Tibial artery (tissue), 4 donors: ENCODE data around the gene HDAC4.

ENCODE experiments used
- DNase-seq, 2 donors: peaks; one replicate each; pipeline ENCODE4 v3.0.0-alpha.2; 2019
- H3K27ac ChIP-seq, 2 donors: fragments of 200-600 bp; sonication (generic) in 1 of 2; 1 replicate in 1 of 2; 2 replicates in 1 of 2; pipeline ENCODE4 v1.5.1; 2018 to 2019; ENCODE audit warnings: mild to moderate bottlenecking in 1 of 2
- H3K27me3 ChIP-seq, 2 donors: fragments of 200-600 bp; sonication (generic) in 1 of 2; one replicate each; pipeline versions ENCODE4 v1.5.1 to v1.6.0; 2016 to 2019
- H3K36me3 ChIP-seq, 3 donors: fragments of 200-600 bp; sonication (generic) in 2 of 3; one replicate each; pipeline ENCODE4 v1.5.1; 2016 to 2019; ENCODE audit warnings: mild to moderate bottlenecking in 2 of 3
- H3K4me1 ChIP-seq, 4 donors: fragments of 200-600 bp; sonication (generic) in 2 of 4; 1 replicate in 3 of 4; 2 replicates in 1 of 4; pipeline ENCODE4 v1.5.1; 2016 to 2019
- H3K4me3 ChIP-seq, 2 donors: fragments of 200-600 bp; sonication (generic) in 1 of 2; 1 replicate in 1 of 2; 2 replicates in 1 of 2; pipeline ENCODE4 v1.5.1; 2018 to 2019; ENCODE audit warnings: mild to moderate bottlenecking in 2 of 2
- H3K9me3 ChIP-seq, 3 donors: fragments of 200-600 bp; sonication (generic) in 1 of 3; one replicate each; pipeline ENCODE4 v1.5.1; 2016 to 2019
- intact Hi-C: fragments of 100-400 bp; cut with DNase I; formaldehyde crosslinking; loops from one replicate; pipeline ENCODE4 v1.15.0; 2023; ENCODE audit warnings: low total_unique reads
- TF ChIP-seq, protein P1 (sequence below), 2 experiments: fragments of 200-600 bp in 1 of 2; fragments of 450-650 bp in 1 of 2; IDR thresholded peaks; one replicate each; pipeline ENCODE4 v1.5.1; 2017 to 2019; ENCODE audit warnings: antibody characterized with exemption in 2 of 2, mild to moderate bottlenecking in 1 of 2, moderate library complexity in 1 of 2

HDAC4 gene

DNA sequence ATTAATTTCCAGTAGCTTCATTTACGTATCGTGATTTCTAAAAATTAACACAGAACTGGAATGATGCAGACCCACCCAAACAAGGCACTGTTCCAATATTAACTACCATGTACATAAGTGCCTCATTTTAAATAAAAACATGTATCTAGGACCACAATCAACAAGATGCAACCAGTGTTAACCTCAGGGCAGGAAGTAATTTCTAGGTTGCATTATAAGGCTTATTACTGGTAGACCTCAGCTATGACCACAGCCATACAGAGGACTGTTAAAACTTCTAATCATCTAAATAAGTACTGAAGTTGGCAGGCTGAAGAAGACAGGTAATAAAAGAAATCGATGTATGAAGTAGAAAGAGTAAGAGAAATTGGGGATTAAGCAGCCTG lies 262.9 kb downstream of the HDAC4 start:
- no peaks in the 10 kb centered on the region for H3K9me3 ChIP-seq
- intact Hi-C loops: no loop called here
- H3K27ac ChIP-seq: no peak overlapping the region
- H3K4me3 ChIP-seq: no peak overlapping the region
- TF ChIP-seq, protein P1, sequence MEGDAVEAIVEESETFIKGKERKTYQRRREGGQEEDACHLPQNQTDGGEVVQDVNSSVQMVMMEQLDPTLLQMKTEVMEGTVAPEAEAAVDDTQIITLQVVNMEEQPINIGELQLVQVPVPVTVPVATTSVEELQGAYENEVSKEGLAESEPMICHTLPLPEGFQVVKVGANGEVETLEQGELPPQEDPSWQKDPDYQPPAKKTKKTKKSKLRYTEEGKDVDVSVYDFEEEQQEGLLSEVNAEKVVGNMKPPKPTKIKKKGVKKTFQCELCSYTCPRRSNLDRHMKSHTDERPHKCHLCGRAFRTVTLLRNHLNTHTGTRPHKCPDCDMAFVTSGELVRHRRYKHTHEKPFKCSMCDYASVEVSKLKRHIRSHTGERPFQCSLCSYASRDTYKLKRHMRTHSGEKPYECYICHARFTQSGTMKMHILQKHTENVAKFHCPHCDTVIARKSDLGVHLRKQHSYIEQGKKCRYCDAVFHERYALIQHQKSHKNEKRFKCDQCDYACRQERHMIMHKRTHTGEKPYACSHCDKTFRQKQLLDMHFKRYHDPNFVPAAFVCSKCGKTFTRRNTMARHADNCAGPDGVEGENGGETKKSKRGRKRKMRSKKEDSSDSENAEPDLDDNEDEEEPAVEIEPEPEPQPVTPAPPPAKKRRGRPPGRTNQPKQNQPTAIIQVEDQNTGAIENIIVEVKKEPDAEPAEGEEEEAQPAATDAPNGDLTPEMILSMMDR (IDR thresholded peaks at IDR 0.05): no peak
- peaks cover 30 to 86% (median 75%) of the 10 kb centered on the region in 3 donors for H3K36me3 ChIP-seq
- no peaks in the 10 kb centered on the region for H3K4me1 ChIP-seq
- DNase-seq: no peak
- no peaks in the 10 kb centered on the region for H3K27me3 ChIP-seq

DNA sequence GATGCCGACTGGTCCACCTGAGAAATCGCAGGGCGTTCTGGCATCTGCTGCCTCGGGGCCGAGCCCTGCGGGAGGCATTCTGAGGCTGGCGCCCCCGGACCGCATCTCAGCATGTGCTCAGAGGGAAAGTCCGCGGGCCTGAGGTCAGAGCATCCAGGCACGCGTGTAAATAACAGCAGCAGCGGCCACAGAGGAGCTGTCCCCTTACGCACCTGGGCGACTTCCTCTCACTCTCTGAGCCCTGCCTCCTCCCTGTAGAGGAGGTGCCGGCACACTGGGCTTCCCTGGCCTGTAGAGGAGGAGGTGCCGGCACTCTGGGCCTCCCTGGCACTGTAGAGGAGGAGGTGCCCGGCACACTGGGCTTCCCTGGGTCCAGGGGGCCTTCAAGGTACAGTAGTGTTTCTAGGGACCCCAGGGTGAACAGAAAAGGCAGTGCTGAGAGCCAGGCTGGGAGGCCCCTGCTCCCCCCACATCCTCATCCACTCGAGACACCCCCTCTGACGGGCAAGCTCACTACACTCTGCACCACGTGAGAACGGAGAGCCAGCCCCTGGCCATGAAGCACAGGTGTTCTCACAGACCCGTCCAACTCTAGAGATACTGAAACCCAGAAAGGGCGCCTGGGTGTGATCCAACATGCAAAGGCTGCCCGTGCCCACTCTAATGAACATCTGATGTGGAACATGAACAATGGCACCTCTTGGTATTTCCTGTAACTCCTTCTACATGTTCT lies 263.5 kb downstream of the HDAC4 start:
- H3K27me3 ChIP-seq: no peaks in the 10 kb centered on the region
- no peak overlapping the region for H3K4me3 ChIP-seq
- H3K36me3 ChIP-seq: peaks cover 31 to 86% (median 72%) of the 10 kb centered on the region in 3 donors
- TF ChIP-seq, protein P1 (IDR thresholded peaks at IDR 0.05): no peak
- no peaks in the 10 kb centered on the region for H3K9me3 ChIP-seq
- intact Hi-C loops: no loop called here
- no peak overlapping the region for H3K27ac ChIP-seq
- no peaks in the 10 kb centered on the region for H3K4me1 ChIP-seq
- DNase-seq: no peak

DNA sequence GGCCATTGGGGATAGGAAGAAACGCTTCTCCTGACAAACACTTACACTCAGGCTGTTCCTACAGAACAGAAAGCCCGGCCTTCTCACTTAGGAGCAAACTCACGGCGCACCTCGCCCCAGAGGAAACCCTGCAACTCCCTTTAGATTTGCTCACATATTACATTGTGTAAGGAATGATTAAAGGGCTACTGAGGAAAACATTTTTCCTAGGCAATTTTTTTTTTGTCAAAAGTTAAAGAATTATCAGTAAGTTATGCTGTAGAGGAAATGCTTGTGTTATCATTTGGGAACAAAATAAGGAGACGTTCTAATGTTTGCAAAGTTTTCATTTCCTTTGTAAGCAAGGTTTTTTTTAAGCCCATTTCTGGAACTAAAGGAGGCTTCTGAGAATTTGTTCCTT lies 264.1 kb downstream of the HDAC4 start:
- Histone ChIP-seq H3K4me3 (no peak overlapping the region), H3K27ac (no peak overlapping the region), H3K27me3 (no peaks in the 10 kb centered on the region), H3K36me3 (peaks cover 36 to 86% (median 78%) of the 10 kb centered on the region in 3 donors), H3K9me3 (no peaks in the 10 kb centered on the region), H3K4me1 (no peaks in the 10 kb centered on the region)
- intact Hi-C loops: no loop called here
- TF ChIP-seq, protein P1 (IDR thresholded peaks at IDR 0.05): no peak
- DNase-seq: no peak

DNA sequence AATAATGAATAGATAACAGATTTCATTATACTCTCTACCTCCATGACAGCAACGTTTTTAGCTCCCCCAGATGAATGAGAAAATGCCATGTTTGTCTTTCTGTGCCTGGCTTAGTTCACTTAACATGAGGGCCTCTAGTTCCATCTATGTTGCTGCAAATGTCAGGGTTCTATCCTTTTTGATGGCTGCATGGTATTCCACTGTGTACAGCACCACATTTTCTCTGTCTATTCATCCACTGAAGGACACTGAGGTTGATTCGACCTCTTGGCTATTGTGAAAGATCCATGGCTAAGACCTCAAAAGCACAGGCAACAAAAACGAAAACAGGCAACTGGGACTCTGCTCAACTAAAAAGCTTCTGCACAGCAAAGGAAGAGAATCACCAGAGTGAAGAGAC lies 264.6 kb downstream of the HDAC4 start:
- no peak overlapping the region for H3K27ac ChIP-seq

DNA sequence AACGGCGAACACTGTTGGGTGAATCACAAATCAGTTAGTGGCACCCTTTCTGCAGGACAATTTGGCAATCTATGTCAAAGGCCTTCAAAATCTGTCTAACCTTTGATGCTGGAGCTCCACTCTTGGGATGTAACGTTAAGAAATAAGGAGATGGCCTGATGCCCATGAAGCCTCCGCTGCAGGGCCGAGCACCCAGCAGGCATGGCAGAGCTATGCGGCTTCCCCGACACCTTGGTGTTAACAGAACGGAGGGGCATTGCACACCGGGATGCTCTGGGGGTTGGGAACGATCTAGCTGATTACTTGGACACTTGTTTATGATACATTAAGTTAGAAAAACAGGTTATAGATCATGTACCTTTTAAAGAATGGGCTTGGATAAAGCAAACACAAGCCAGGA lies 265.3 kb downstream of the HDAC4 start:
- Histone ChIP-seq H3K36me3 (peaks cover 43 to 89% (median 86%) of the 10 kb centered on the region in 3 donors), H3K4me1 (no peaks in the 10 kb centered on the region), H3K9me3 (no peaks in the 10 kb centered on the region), H3K4me3 (no peak overlapping the region), H3K27ac (no peak overlapping the region), H3K27me3 (no peaks in the 10 kb centered on the region)
- TF ChIP-seq, protein P1 (IDR thresholded peaks at IDR 0.05): no peak
- intact Hi-C loops: no loop called here
- DNase-seq: no peak

More for the DNA sequence above, 264.6 kb downstream of the HDAC4 start:
- Histone ChIP-seq H3K27me3 (no peaks in the 10 kb centered on the region), H3K4me1 (no peaks in the 10 kb centered on the region), H3K9me3 (no peaks in the 10 kb centered on the region), H3K36me3 (peaks cover 38 to 86% (median 83%) of the 10 kb centered on the region in 3 donors), H3K4me3 (no peak overlapping the region)
- intact Hi-C loops: no loop called here
- TF ChIP-seq, protein P1 (IDR thresholded peaks at IDR 0.05): no peak
- no peak for DNase-seq
